Measurements from ENCODE around the gene FAF1. TPM values are rescaled to one million over a fixed set of nuclear protein-coding genes. Genes with fewer than 3 reads are reported as not detected.

The FAF1 gene
- total RNA-seq, 4 donors from 2014 or later = 23.8 to 64.6 (median 43.9) TPM

- Histone ChIP-seq H3K4me3 (no peak overlapping the region), H3K27ac (no peak overlapping the region), H3K9me3 (peaks cover 0 to 4% (median 0%) of the 10 kb centered on the region in 3 donors), H3K4me1 (peaks cover 0 to 9% (median 0%) of the 10 kb centered on the region in 3 donors), H3K36me3 (peaks cover 0 to 51% (median 0%) of the 10 kb centered on the region in 3 donors), H3K27me3 (no peaks in the 10 kb centered on the region)
- intact Hi-C loops (cut with DNase I) = no loop called here
- TF ChIP-seq CTCF (IDR thresholded peaks at IDR 0.05) (no peak), POLR2A (IDR thresholded peaks at IDR 0.05) (no peak)
- no peak for DNase-seq
- 88 to 92% methylated on average over 1 of the region's 1 CpG for WGBS, 2 donors
Measured at GRCh38 chr1:50526431-50526830, 433.6 kb downstream of the FAF1 start.

GRCh38 chr1:50523548-50523947, 436.5 kb downstream of the FAF1 start:
- Histone ChIP-seq H3K27me3 (no peaks in the 10 kb centered on the region), H3K36me3 (peaks cover 0 to 50% (median 0%) of the 10 kb centered on the region in 3 donors), H3K4me1 (peaks cover 0 to 13% (median 0%) of the 10 kb centered on the region in 3 donors), H3K9me3 (peaks cover 0 to 4% (median 0%) of the 10 kb centered on the region in 3 donors), H3K4me3 (no peak overlapping the region), H3K27ac (no peak overlapping the region)
- intact Hi-C loops (cut with DNase I) = no loop called here
- no peak for DNase-seq
- no peak for TF ChIP-seq CTCF (IDR thresholded peaks at IDR 0.05)
- TF ChIP-seq POLR2A (IDR thresholded peaks at IDR 0.05) = no peak
- WGBS, 2 donors = 94 to 98% methylated on average over 3 of the region's 3 CpGs

- H3K4me3 ChIP-seq = no peak overlapping the region
- peaks cover 0 to 13% (median 0%) of the 10 kb centered on the region in 3 donors for H3K4me1 ChIP-seq
- H3K27me3 ChIP-seq = no peaks in the 10 kb centered on the region
- TF ChIP-seq CTCF (IDR thresholded peaks at IDR 0.05) (no peak), POLR2A (IDR thresholded peaks at IDR 0.05) (no peak)
- no peak overlapping the region for H3K27ac ChIP-seq
- DNase-seq = no peak
- intact Hi-C loops (cut with DNase I) = no loop called here
- H3K36me3 ChIP-seq = peaks cover 0 to 47% (median 0%) of the 10 kb centered on the region in 3 donors
- H3K9me3 ChIP-seq = peaks cover 0 to 4% (median 0%) of the 10 kb centered on the region in 3 donors
- 100% methylated on average over 1 of the region's 1 CpG for WGBS, 2 donors
Measured at GRCh38 chr1:50522691-50523342, 437.2 kb downstream of the FAF1 start.

GRCh38 chr1:50521703-50522102, 438.4 kb downstream of the FAF1 start:
- intact Hi-C loops (cut with DNase I) = no loop called here
- no peak for DNase-seq
- peaks cover 0 to 4% (median 0%) of the 10 kb centered on the region in 3 donors for H3K9me3 ChIP-seq
- H3K36me3 ChIP-seq = peaks cover 0 to 38% (median 0%) of the 10 kb centered on the region in 3 donors
- no peak for TF ChIP-seq CTCF (IDR thresholded peaks at IDR 0.05)
- no peak for TF ChIP-seq POLR2A (IDR thresholded peaks at IDR 0.05)
- H3K4me1 ChIP-seq = peaks cover 0 to 13% (median 0%) of the 10 kb centered on the region in 3 donors
- no peak overlapping the region for H3K4me3 ChIP-seq
- H3K27me3 ChIP-seq = no peaks in the 10 kb centered on the region
- WGBS, 2 donors = 48 to 64% methylated on average over 4 of the region's 4 CpGs
- no peak overlapping the region for H3K27ac ChIP-seq

- Histone ChIP-seq H3K27me3 (no peaks in the 10 kb centered on the region), H3K4me3 (no peak overlapping the region), H3K4me1 (peaks cover 0 to 13% (median 0%) of the 10 kb centered on the region in 3 donors), H3K27ac (no peak overlapping the region), H3K36me3 (peaks cover 0 to 36% (median 0%) of the 10 kb centered on the region in 3 donors), H3K9me3 (no peaks in the 10 kb centered on the region)
- TF ChIP-seq POLR2A (IDR thresholded peaks at IDR 0.05) (no peak), CTCF (IDR thresholded peaks at IDR 0.05) (no peak)
- no peak for DNase-seq
- intact Hi-C loops (cut with DNase I) = no loop called here
Measured at GRCh38 chr1:50517488-50517887, 442.6 kb downstream of the FAF1 start.

Data from esophagus squamous epithelium (tissue), 5 donors.